ENCODE data around the gene HESX1. TPM values are rescaled to one million over a fixed set of nuclear protein-coding genes. Genes with fewer than 3 reads are reported as not detected.

Gene HESX1
- total and polyA plus RNA-seq, 4 donors, result 0.17 to 0.52 (median 0.34) TPM

DNA sequence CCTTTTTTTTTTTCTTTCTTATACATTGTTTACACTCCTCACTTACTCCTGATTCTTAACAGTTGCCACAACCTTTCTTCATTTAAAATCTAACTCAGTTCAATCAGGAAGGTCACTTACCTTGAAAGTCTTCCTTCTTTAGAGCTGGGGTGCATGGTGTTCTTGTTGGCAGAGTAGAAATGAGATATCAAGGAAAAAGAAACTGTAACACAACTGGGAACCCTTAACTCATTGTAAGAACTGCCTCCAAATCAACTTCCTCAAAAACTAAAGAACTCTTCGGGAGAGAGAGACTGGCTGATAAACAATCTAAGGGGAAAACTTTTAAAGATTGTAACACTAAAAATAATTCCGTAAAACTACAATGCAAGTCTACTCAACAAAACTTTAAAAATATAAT is 26.4 kb upstream of the HESX1 start:
- Histone ChIP-seq H3K9me3 (ENCODE audit: control insufficient read depth in 4 of 4, low read length in 3 of 4) (no peaks in the 10 kb centered on the region), H3K27ac (ENCODE audit: low read depth in 1 of 2, low read length in 2 of 2) (no peak overlapping the region), H3K27me3 (ENCODE audit: control insufficient read depth in 4 of 4, insufficient read depth in 4 of 4, low read length in 3 of 4) (no peaks in the 10 kb centered on the region), H3K36me3 (ENCODE audit: control insufficient read depth in 4 of 4, insufficient read depth in 3 of 4, low read depth in 1 of 4, low read length in 3 of 4) (no peaks in the 10 kb centered on the region), H3K4me3 (ENCODE audit: low read depth in 1 of 3, low read length in 3 of 3) (no peak overlapping the region), H3K4me1 (ENCODE audit: control insufficient read depth in 4 of 4, insufficient read depth in 4 of 4, low read length in 3 of 4) (peaks cover 0 to 21% (median 10%) of the 10 kb centered on the region in 4 donors), H3K9ac (ENCODE audit: low read depth in 1 of 2, low read length in 2 of 2) (no peak overlapping the region)
- TF ChIP-seq SP1 (IDR thresholded peaks at IDR 0.05) (no peak), GABPA (IDR thresholded peaks at IDR 0.05 in 1 of 2, conservative IDR thresholded peaks at IDR 0.05 in 1 of 2) (no peak), NR2F2 (IDR thresholded peaks at IDR 0.05) (no peak), YY1 (IDR thresholded peaks at IDR 0.05) (no peak), RAD21 (IDR thresholded peaks at IDR 0.05) (no peak), HNF4G (IDR thresholded peaks at IDR 0.05) (no peak), HNF4A (conservative IDR thresholded peaks at IDR 0.05) (no peak), TAF1 (conservative IDR thresholded peaks at IDR 0.05) (no peak), EGR1 (IDR thresholded peaks at IDR 0.05; ENCODE audit: low read depth in 2 of 2) (no peak), JUND (IDR thresholded peaks at IDR 0.05) (no peak), FOXA2 (IDR thresholded peaks at IDR 0.05) (no peak), RXRA (IDR thresholded peaks at IDR 0.05) (no peak), FOXA1 (IDR thresholded peaks at IDR 0.05) (no peak)
- TF ChIP-seq, protein P1, sequence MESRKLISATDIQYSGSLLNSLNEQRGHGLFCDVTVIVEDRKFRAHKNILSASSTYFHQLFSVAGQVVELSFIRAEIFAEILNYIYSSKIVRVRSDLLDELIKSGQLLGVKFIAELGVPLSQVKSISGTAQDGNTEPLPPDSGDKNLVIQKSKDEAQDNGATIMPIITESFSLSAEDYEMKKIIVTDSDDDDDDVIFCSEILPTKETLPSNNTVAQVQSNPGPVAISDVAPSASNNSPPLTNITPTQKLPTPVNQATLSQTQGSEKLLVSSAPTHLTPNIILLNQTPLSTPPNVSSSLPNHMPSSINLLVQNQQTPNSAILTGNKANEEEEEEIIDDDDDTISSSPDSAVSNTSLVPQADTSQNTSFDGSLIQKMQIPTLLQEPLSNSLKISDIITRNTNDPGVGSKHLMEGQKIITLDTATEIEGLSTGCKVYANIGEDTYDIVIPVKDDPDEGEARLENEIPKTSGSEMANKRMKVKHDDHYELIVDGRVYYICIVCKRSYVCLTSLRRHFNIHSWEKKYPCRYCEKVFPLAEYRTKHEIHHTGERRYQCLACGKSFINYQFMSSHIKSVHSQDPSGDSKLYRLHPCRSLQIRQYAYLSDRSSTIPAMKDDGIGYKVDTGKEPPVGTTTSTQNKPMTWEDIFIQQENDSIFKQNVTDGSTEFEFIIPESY (IDR thresholded peaks at IDR 0.05), result no peak
- TF ChIP-seq, protein P2, sequence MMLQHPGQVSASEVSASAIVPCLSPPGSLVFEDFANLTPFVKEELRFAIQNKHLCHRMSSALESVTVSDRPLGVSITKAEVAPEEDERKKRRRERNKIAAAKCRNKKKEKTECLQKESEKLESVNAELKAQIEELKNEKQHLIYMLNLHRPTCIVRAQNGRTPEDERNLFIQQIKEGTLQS (IDR thresholded peaks at IDR 0.05), result no peak
- TF ChIP-seq, protein P3, sequence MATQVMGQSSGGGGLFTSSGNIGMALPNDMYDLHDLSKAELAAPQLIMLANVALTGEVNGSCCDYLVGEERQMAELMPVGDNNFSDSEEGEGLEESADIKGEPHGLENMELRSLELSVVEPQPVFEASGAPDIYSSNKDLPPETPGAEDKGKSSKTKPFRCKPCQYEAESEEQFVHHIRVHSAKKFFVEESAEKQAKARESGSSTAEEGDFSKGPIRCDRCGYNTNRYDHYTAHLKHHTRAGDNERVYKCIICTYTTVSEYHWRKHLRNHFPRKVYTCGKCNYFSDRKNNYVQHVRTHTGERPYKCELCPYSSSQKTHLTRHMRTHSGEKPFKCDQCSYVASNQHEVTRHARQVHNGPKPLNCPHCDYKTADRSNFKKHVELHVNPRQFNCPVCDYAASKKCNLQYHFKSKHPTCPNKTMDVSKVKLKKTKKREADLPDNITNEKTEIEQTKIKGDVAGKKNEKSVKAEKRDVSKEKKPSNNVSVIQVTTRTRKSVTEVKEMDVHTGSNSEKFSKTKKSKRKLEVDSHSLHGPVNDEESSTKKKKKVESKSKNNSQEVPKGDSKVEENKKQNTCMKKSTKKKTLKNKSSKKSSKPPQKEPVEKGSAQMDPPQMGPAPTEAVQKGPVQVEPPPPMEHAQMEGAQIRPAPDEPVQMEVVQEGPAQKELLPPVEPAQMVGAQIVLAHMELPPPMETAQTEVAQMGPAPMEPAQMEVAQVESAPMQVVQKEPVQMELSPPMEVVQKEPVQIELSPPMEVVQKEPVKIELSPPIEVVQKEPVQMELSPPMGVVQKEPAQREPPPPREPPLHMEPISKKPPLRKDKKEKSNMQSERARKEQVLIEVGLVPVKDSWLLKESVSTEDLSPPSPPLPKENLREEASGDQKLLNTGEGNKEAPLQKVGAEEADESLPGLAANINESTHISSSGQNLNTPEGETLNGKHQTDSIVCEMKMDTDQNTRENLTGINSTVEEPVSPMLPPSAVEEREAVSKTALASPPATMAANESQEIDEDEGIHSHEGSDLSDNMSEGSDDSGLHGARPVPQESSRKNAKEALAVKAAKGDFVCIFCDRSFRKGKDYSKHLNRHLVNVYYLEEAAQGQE (IDR thresholded peaks at IDR 0.05), result no peak
- TF ChIP-seq, protein P4, sequence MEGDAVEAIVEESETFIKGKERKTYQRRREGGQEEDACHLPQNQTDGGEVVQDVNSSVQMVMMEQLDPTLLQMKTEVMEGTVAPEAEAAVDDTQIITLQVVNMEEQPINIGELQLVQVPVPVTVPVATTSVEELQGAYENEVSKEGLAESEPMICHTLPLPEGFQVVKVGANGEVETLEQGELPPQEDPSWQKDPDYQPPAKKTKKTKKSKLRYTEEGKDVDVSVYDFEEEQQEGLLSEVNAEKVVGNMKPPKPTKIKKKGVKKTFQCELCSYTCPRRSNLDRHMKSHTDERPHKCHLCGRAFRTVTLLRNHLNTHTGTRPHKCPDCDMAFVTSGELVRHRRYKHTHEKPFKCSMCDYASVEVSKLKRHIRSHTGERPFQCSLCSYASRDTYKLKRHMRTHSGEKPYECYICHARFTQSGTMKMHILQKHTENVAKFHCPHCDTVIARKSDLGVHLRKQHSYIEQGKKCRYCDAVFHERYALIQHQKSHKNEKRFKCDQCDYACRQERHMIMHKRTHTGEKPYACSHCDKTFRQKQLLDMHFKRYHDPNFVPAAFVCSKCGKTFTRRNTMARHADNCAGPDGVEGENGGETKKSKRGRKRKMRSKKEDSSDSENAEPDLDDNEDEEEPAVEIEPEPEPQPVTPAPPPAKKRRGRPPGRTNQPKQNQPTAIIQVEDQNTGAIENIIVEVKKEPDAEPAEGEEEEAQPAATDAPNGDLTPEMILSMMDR (IDR thresholded peaks at IDR 0.05; ENCODE audit: low read depth, low read length, missing input control), result no peak
- TF ChIP-seq, protein P5, sequence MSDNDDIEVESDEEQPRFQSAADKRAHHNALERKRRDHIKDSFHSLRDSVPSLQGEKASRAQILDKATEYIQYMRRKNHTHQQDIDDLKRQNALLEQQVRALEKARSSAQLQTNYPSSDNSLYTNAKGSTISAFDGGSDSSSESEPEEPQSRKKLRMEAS (IDR thresholded peaks at IDR 0.05), result no peak
- DNase-seq (ENCODE audit: low spot score), result no peak
- WGBS, result 74% methylated on average over 2 of the region's 2 CpGs

Data from liver (tissue), 9 donors.